Stomach smooth muscle (tissue), 2 donors: ENCODE results near the gene ABCB9.
"Not testable (repeated sequence)": the region's sequence is repeated elsewhere in the genome, so short reads cannot be mapped to it uniquely, and the experiment has no call there.

ENCODE experiments used
- H3K27ac ChIP-seq: one replicate; pipeline ENCODE4 v1.7.0; 2013; ENCODE audit warnings: mild to moderate bottlenecking, low read length, inconsistent platforms
- H3K27me3 ChIP-seq, 2 donors: one replicate each; pipeline ENCODE4 v1.7.0; 2013; ENCODE audit warnings: low read length in 2 of 2; ENCODE audit not compliant: insufficient read depth in 2 of 2, control insufficient read depth in 1 of 2
- H3K36me3 ChIP-seq, 2 donors: one replicate each; pipeline ENCODE4 v1.7.0; 2013; ENCODE audit warnings: low read length in 2 of 2; ENCODE audit not compliant: control insufficient read depth in 2 of 2, insufficient read depth in 2 of 2
- H3K4me1 ChIP-seq: one replicate; pipeline ENCODE4 v1.7.0; 2013; ENCODE audit warnings: low read length; ENCODE audit not compliant: control insufficient read depth, insufficient read depth
- H3K4me3 ChIP-seq, 2 donors: one replicate each; pipeline ENCODE4 v1.7.0; 2013; ENCODE audit warnings: low read length in 2 of 2
- H3K9ac ChIP-seq, 2 donors: one replicate each; pipeline ENCODE4 v1.7.0; 2013; ENCODE audit warnings: low read length in 2 of 2, mild to moderate bottlenecking in 1 of 2
- H3K9me3 ChIP-seq, 2 donors: one replicate each; pipeline ENCODE4 v1.7.0; 2013; ENCODE audit warnings: low read length in 2 of 2; ENCODE audit not compliant: control insufficient read depth in 2 of 2
- donor health status: healthy.
- donor health status: Pancreatic carcinoma.

The ABCB9 gene

DNA sequence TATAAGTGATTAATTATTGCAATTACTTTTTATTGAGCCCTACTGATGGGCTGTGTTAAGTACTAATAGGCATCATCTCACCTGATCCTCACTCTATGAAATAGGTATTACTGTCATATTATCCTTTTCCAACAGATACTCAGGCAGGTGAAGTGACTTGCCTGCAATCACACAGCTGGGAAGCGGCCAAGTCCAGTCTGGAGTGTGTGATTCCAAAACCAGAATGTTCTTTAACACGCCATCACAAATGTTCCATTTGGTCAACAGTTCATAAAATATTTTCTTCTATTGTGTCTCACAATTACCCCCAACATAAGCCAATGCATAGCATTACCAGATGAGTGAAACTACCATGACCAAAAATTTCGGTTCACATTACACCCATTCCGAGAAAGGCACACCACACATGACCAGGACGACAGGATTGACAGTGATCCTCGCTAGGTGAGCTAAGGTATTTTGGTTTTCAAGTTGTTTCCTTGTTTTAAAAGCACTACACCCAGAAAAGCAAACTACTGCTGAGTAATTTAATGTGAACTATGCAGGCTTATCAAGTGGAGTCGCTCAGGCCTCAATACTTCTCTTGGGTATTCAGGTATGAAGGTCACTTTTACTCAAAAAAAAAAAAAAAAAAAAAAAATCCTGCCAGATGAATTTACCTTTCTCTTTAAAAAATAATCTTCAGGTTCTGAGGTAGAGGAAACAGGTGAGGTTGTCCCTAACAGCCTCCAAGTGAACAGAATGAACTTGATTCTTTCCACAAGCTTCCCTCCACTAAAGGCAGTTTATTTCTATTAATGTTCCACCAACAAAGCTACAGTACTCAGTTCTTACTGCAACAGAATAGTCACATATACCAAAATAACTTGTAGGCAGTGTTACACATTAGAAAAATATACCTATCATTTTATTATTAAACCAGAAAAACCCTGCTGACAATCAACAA lies 72.8 kb downstream of the ABCB9 start:
- Histone ChIP-seq H3K9ac (no peak overlapping the region), H3K4me1 (peaks cover 37% of the 10 kb centered on the region), H3K27me3 (no peaks in the 10 kb centered on the region), H3K36me3 (no peaks in the 10 kb centered on the region), H3K27ac (no peak overlapping the region), H3K9me3 (no peaks in the 10 kb centered on the region), H3K4me3 (no peak overlapping the region)

DNA sequence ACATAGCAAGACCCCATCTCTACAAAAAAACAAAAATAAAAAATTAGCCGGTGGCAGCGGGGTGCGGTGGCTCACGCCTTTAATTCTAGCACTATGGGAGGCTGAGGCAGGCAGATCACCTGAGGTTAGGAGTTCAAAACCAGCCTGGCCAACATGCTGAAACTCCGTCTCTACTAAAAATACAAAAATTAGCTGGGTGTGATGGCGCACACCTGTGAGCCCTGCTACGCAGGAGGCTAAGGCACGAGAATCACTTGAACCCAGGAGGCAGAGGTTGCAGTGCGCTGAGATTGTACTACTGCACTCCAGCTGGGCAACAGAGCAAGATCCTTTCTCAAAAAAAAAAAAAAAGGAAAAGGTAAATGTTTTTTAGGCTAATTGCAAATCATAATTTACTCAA lies 73.5 kb downstream of the ABCB9 start:
- H3K4me3 ChIP-seq, H3K36me3 ChIP-seq, H3K27ac ChIP-seq, H3K9me3 ChIP-seq, H3K27me3 ChIP-seq: not testable (repeated sequence)
- H3K9ac ChIP-seq, result peak overlapping the region in 1 of 2 donors; percentile 3
- H3K4me1 ChIP-seq, result peaks cover 41% of the 10 kb centered on the region

DNA sequence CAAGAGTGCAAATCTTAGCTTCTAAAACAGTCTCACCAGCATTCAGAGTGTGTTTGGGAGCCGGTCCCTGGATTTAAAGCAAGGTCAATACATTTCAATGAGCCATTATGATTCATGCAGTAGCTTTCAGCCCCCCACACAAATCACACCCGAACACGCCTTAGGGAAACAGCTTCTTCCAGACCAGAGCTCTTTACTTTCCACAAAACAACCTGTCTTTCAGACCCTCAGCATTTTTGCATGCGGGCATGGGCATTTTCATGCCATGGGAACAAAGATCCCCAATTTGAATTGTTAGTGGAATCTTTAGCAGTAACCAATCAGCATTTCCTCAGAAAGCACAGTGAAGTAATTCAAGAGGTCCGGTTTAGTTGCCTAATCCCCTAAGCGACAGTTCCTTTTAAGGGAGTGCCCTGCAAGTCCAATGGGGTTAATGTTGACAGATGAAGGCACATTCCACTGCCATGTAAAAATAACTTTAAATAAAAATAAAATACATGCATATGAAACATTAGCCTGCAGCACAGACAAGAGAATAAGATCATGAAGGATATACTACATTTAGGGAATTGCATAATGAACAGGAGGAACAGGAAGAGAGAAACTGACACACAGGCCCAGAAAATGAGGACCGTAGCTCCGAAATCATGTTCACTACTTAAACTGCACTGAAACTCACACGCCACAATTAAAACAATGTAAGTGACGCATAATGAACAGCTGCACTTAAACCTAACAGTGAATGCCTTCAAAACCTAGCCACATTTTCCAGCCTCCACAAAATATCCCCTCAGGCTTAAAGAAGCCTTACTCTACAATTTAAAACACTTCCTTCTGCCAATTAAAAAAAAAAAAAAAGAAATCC lies 74.4 kb downstream of the ABCB9 start:
- Histone ChIP-seq H3K27me3 (no peaks in the 10 kb centered on the region), H3K9ac (peak overlapping the region; percentile 3 to 22), H3K36me3 (no peaks in the 10 kb centered on the region), H3K4me3 (peak overlapping the region; percentile 13 to 44), H3K9me3 (no peaks in the 10 kb centered on the region), H3K27ac (no peak overlapping the region), H3K4me1 (peaks cover 49% of the 10 kb centered on the region)

DNA sequence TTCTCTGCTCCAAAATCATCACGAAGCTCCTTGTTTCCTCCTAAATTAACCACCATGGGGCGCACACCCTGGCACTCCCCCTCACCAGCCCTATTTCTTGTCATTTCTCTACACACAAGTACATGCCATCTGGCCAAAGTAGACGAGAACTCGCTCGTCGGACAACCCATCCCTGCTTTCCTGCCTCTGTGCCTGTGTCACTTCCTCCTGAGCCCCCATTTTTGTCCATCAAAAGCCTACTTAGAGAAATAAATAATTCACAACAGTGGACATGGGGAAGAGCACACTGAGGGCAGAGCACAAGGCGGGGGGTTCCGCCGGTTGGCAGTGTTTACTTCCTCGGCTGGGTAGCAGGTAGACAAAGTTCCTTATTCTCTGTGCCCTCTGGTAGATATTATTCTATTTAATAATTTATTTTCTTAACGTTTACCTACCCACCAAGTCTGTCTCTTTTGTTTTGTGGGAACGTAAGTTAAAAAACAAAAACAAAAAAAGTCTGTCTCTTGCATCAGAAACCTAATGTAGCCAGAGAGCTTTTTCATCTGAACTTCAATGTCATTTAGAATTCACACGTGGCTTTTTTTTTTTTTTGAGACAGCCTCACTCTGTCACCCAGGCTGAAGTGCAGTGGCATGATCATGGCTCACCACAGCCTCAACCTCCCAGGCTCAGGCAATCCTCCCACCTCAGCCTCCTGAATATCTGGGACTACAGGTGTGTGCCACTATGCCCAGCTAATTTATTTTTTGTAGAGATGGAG lies 76.3 kb downstream of the ABCB9 start:
- no peaks in the 10 kb centered on the region for H3K9me3 ChIP-seq
- no peak overlapping the region for H3K9ac ChIP-seq
- H3K27me3 ChIP-seq, result no peaks in the 10 kb centered on the region
- H3K4me3 ChIP-seq, result no peak overlapping the region
- no peak overlapping the region for H3K27ac ChIP-seq
- H3K36me3 ChIP-seq, result no peaks in the 10 kb centered on the region
- H3K4me1 ChIP-seq, result peaks cover 42% of the 10 kb centered on the region

DNA sequence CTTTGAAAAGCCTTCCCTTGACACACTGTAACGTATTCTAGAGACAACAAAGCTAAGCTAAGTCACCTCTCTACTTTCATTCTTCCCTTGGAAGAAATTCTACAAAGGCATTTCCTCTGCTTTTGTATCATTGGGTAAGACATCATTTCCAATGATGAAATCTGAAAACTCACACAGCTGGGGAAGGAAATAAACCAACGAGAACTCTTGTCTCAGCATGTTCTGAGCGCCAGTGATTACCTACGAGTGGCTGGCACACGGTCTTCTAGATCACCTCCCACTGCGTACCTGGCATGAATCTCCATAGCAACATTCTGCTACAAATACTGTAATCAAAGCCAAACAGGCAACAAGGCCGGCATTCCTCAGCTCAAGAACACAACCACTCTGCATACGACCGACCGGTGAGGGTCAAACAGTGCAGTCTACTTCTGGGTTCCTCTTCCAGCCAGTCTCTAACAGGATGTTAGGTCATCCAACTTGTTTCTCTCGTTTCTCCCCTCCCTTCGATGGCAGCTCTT lies 78.0 kb downstream of the ABCB9 start:
- H3K4me3 ChIP-seq, result peak overlapping the region in 1 of 2 donors; percentile 54
- no peaks in the 10 kb centered on the region for H3K36me3 ChIP-seq
- no peak overlapping the region for H3K27ac ChIP-seq
- H3K27me3 ChIP-seq, result no peaks in the 10 kb centered on the region
- H3K9me3 ChIP-seq, result no peaks in the 10 kb centered on the region
- peaks cover 35% of the 10 kb centered on the region for H3K4me1 ChIP-seq
- H3K9ac ChIP-seq, result no peak overlapping the region

DNA sequence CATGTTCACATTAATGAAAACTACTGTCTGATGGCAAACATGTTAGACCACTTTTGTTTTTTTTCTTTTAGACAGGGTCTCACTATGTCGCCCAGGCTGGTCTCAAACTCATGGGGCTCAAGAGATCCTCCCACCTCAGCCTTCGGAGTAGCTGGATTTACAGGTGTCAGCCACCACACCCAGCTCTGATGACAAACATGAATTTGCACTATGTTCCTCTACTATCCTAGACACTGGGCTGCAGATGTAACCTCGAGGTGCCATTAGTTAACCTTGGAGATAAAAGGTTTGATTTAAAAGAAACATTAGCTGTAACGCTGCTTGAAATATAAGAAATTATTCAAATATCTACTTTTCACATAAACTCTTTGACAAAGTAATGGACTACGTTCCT lies 78.4 kb downstream of the ABCB9 start:
- Histone ChIP-seq H3K9ac (no peak overlapping the region), H3K27me3 (no peaks in the 10 kb centered on the region), H3K9me3 (no peaks in the 10 kb centered on the region), H3K4me3 (no peak overlapping the region), H3K27ac (no peak overlapping the region), H3K36me3 (no peaks in the 10 kb centered on the region), H3K4me1 (peaks cover 35% of the 10 kb centered on the region)

DNA sequence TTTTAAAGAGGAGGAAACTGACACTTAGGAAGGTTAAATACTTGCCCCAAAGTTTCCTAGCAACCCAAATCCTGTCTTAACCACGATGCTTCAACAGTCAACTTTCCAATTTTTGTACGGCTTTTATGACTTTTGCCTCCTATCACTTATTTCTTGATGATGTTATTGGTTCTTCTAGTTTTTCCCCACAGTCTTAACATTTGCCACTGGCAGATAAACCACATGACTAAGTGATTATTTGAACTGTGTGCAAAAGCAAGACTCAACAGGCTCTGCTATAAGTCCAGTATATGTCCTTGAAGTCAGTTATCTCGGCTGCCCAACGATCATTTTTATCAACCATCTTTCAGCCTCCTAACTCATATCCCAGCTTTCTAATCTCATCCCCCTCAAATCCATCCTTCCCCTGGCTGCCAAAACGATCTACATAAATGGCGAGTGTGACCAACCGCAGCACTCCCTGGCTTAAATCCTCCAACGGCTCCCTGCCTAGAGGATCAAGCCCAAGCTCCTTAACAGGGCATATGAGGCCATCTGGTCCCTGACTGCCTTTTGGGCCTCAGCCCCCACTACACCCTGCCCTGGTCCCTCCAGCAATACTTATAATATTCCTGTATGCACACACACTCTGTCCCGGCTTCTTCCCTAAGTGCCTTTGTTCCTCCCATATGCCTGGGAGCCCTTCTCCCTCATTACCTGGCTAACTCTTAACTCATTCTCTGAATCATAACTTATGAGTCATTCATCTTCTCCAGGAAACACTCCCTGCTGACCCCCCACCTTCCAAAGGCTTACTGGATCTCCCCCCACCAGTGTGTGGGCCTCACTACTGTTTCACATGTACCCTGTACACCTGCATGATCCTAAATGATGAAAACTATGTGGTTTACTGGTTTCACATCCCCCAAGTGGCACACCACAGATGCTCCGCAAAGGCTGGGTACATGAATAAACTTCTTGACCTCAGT lies 79.1 kb downstream of the ABCB9 start:
- Histone ChIP-seq H3K36me3 (no peaks in the 10 kb centered on the region), H3K4me3 (no peak overlapping the region), H3K27ac (no peak overlapping the region), H3K4me1 (peaks cover 35% of the 10 kb centered on the region), H3K9ac (no peak overlapping the region), H3K9me3 (no peaks in the 10 kb centered on the region), H3K27me3 (no peaks in the 10 kb centered on the region)

DNA sequence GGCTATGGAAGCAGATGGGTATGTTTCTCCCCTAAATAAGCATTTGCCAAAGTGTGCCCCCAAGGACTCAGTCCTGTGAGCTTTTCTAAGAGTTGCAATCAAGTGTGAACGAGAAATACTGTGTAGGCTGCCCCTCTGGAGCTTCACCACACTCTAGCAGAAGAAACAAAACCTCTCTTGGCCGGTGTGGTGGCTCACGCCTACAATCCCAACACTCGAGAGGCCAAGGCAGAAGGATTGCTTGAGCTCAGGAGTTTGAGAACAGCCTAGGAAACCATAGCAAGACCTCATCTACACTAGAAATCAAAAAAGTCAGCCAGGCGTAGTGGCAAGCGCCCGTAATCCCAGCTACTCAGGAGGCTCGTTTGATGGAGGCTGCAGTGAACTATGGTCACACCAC lies 80.1 kb downstream of the ABCB9 start:
- H3K36me3 ChIP-seq, result no peaks in the 10 kb centered on the region
- no peak overlapping the region for H3K4me3 ChIP-seq
- no peaks in the 10 kb centered on the region for H3K9me3 ChIP-seq
- H3K4me1 ChIP-seq, result peaks cover 27% of the 10 kb centered on the region
- no peak overlapping the region for H3K9ac ChIP-seq
- H3K27ac ChIP-seq, result no peak overlapping the region
- H3K27me3 ChIP-seq, result no peaks in the 10 kb centered on the region

DNA sequence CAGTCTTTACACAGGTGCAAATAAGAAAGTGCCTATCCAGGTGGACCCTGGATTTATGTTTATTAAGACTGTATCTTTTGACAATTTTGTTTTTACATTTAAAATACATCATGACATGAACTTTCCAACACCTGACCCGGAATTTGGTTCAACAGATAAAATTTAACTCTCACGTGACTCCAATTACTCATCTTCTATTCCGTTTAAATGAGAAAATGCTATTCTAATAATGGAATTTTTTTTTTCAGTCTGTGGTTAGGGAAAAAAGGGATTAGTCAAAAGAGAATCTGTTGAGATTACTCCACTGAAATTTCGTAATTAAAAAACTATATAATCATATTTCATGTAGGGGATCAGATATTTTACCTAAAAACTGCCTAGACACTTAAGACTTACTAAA lies 81.4 kb downstream of the ABCB9 start:
- no peaks in the 10 kb centered on the region for H3K27me3 ChIP-seq
- no peak overlapping the region for H3K27ac ChIP-seq
- H3K4me3 ChIP-seq, result no peak overlapping the region
- H3K36me3 ChIP-seq, result no peaks in the 10 kb centered on the region
- no peak overlapping the region for H3K9ac ChIP-seq
- no peaks in the 10 kb centered on the region for H3K9me3 ChIP-seq
- peaks cover 31% of the 10 kb centered on the region for H3K4me1 ChIP-seq
